GM23338 (cell line): ENCODE results near the gene TAGLN2. TPM values are rescaled to one million over a fixed set of nuclear protein-coding genes. Genes with fewer than 3 reads are reported as not detected.

ENCODE experiments used
- ATAC-seq: fragments of 200-7000 bp; cut with Tn5 transposase; 3 replicates; pipeline ENCODE4 v1.9.1; 2020
- DNase-seq: peaks from one replicate; pipeline ENCODE4 v3.0.0-alpha.2; 2015; ENCODE audit warnings: low spot score
- H2AFZ ChIP-seq: fragments of 200-600 bp; sonication (generic); 2 replicates; pipeline ENCODE4 v1.8.0; 2016; ENCODE audit warnings: antibody characterized with exemption, mild to moderate bottlenecking, moderate library complexity
- H3F3A ChIP-seq: fragments of 200-600 bp; sonication (generic); replicated peaks from 2 replicates; pipeline ENCODE4 v1.8.0; 2017; ENCODE audit warnings: antibody characterized with exemption, mixed run types, low read depth
- H3K27ac ChIP-seq: fragments of 200-600 bp; sonication (generic); 2 replicates; pipeline ENCODE4 v1.6.1; 2016; ENCODE audit warnings: low read depth
- H3K27me3 ChIP-seq: fragments of 200-600 bp; sonication (generic); 2 replicates; pipeline ENCODE4 v1.8.0; 2016; ENCODE audit warnings: mild to moderate bottlenecking, mixed run types, moderate library complexity; ENCODE audit not compliant: insufficient read depth
- H3K36me3 ChIP-seq: fragments of 200-600 bp; sonication (generic); 2 replicates; pipeline ENCODE4 v1.8.0; 2016; ENCODE audit warnings: mild to moderate bottlenecking; ENCODE audit not compliant: insufficient read depth
- H3K4me1 ChIP-seq: fragments of 200-600 bp; sonication (generic); 2 replicates; pipeline ENCODE4 v1.8.0; 2016; ENCODE audit warnings: mild to moderate bottlenecking, moderate library complexity; ENCODE audit not compliant: insufficient read depth
- H3K4me2 ChIP-seq: fragments of 200-600 bp; sonication (generic); 2 replicates; pipeline ENCODE4 v1.7.1; 2017; ENCODE audit warnings: mixed run types
- H3K4me3 ChIP-seq: fragments of 200-600 bp; sonication (generic); 2 replicates; pipeline ENCODE4 v1.6.1; 2016; ENCODE audit warnings: mixed run types
- H3K79me2 ChIP-seq: fragments of 200-600 bp; sonication (generic); replicated peaks from 2 replicates; pipeline ENCODE4 v1.8.0; 2017; ENCODE audit warnings: mild to moderate bottlenecking; ENCODE audit not compliant: insufficient read depth
- H3K9me2 ChIP-seq: fragments of 200-600 bp; sonication (generic); 2 replicates; pipeline ENCODE4 v1.8.0; 2017; ENCODE audit not compliant: insufficient read depth
- H4K20me1 ChIP-seq: fragments of 200-600 bp; sonication (generic); replicated peaks from 2 replicates; pipeline ENCODE4 v1.8.0; 2017; ENCODE audit warnings: mild to moderate bottlenecking; ENCODE audit not compliant: insufficient read depth
- H3K27ac Mint-ChIP-seq: 2 replicates; pipeline ENCODE4 v1.8.0; 2020; ENCODE audit warnings: inconsistent platforms, mild to moderate bottlenecking, moderate library complexity, mixed read lengths
- H3K27me3 Mint-ChIP-seq: 3 replicates; pipeline ENCODE4 v1.8.0; 2022; ENCODE audit warnings: low read depth, mild to moderate bottlenecking, moderate library complexity, mixed read lengths, inconsistent platforms; ENCODE audit not compliant: insufficient read depth, poor library complexity
- H3K36me3 Mint-ChIP-seq: 3 replicates; pipeline ENCODE4 v1.8.0; 2021; ENCODE audit warnings: low read depth, mild to moderate bottlenecking, inconsistent platforms, moderate library complexity, mixed read lengths
- H3K4me1 Mint-ChIP-seq: 3 replicates; pipeline ENCODE4 v1.8.0; 2020; ENCODE audit warnings: mild to moderate bottlenecking, inconsistent platforms, mixed read lengths
- H3K4me3 Mint-ChIP-seq: 3 replicates; pipeline ENCODE4 v1.8.0; 2021; ENCODE audit warnings: moderate library complexity, mild to moderate bottlenecking, inconsistent platforms, mixed read lengths
- H3K9me3 Mint-ChIP-seq: 3 replicates; pipeline ENCODE4 v1.8.0; 2020; ENCODE audit warnings: moderate library complexity, mild to moderate bottlenecking, inconsistent platforms, mixed read lengths
- CREB1 ChIP-seq: fragments of 250-450 bp; sonication (Bioruptor Pico); IDR thresholded peaks from 2 replicates; pipeline ENCODE4 v1.5.0; 2020; ENCODE audit warnings: low read depth, mild to moderate bottlenecking, moderate library complexity
- EZH2 ChIP-seq: fragments of 200-600 bp; sonication (generic); IDR thresholded peaks from one replicate; pipeline ENCODE4 v1.8.0; 2017; ENCODE audit warnings: antibody characterized with exemption, mild to moderate bottlenecking, low read depth; ENCODE audit not compliant: unreplicated experiment
- EZH2phosphoT487 ChIP-seq: fragments of 200-600 bp; sonication (generic); IDR thresholded peaks from one replicate; pipeline ENCODE4 v1.8.1; 2018; ENCODE audit warnings: antibody characterized with exemption; ENCODE audit not compliant: unreplicated experiment
- JUNB ChIP-seq: IDR thresholded peaks from one replicate; pipeline ENCODE4 v1.6.1; 2016; ENCODE audit warnings: antibody characterized with exemption; ENCODE audit not compliant: unreplicated experiment
- NANOG ChIP-seq: IDR thresholded peaks from 2 replicates; pipeline ENCODE4 v1.6.1; 2016; ENCODE audit warnings: antibody characterized with exemption, borderline replicate concordance
- POLR2AphosphoS5 ChIP-seq: IDR thresholded peaks from 2 replicates; pipeline ENCODE4 v1.6.1; 2016; ENCODE audit warnings: antibody characterized with exemption, low read depth
- STAT1 ChIP-seq: IDR thresholded peaks from one replicate; pipeline ENCODE4 v1.6.1; 2016; ENCODE audit warnings: antibody characterized with exemption; ENCODE audit not compliant: unreplicated experiment
- ZNF114 ChIP-seq: fragments of 250-450 bp; sonication (Bioruptor Pico); IDR thresholded peaks from 2 replicates; pipeline ENCODE4 v1.5.0; 2020; ENCODE audit warnings: mild to moderate bottlenecking, moderate library complexity
- ZNF331 ChIP-seq: fragments of 250-450 bp; sonication (Bioruptor Pico); IDR thresholded peaks from 2 replicates; pipeline ENCODE4 v1.5.0; 2020; ENCODE audit warnings: low read depth, mild to moderate bottlenecking, moderate library complexity
- polyA plus RNA-seq: library from polyadenylated mRNA; unstranded; fragments of >200 nt; fragmentation: Nextera tagmentation; extraction: Ambion mirVana; gene quantifications from 2 replicates; pipeline ENCODE4 v1.2.1, GENCODE V29; 2016
- total RNA-seq: library from RNA; depleted of rRNA; stranded (reverse); fragments of >200 nt; shearing (Covaris generic); gene quantifications from 2 replicates; pipeline ENCODE4 v1.2.3, GENCODE V29; 2014
- TF ChIP-seq, protein P1 (sequence below): fragments of 250-450 bp; sonication (Bioruptor Pico); IDR thresholded peaks from 2 replicates; pipeline ENCODE4 v1.5.0; 2020; ENCODE audit warnings: mild to moderate bottlenecking, moderate library complexity
- TF ChIP-seq, protein P2 (sequence below): IDR thresholded peaks from one replicate; pipeline ENCODE4 v1.6.1; 2018; ENCODE audit warnings: antibody characterized with exemption; ENCODE audit not compliant: unreplicated experiment
- TF ChIP-seq, protein P3 (sequence below), 2 experiments: fragments of 200-600 bp in 1 of 2; sonication (generic) in 1 of 2; conservative IDR thresholded peaks; 2 replicates each; pipeline versions ENCODE4 v1.5.1 to v1.6.1; 2016 to 2017; ENCODE audit warnings: antibody characterized with exemption in 2 of 2, low read depth in 2 of 2, mild to moderate bottlenecking in 2 of 2, moderate library complexity in 1 of 2
- TF ChIP-seq, protein P4 (sequence below): IDR thresholded peaks from 2 replicates; pipeline ENCODE4 v1.6.1; 2016; ENCODE audit warnings: antibody characterized with exemption

Gene TAGLN2
- total and polyA plus RNA-seq, 2 experiments from 2014 or later: 58.2 to 60.1 TPM

DNA sequence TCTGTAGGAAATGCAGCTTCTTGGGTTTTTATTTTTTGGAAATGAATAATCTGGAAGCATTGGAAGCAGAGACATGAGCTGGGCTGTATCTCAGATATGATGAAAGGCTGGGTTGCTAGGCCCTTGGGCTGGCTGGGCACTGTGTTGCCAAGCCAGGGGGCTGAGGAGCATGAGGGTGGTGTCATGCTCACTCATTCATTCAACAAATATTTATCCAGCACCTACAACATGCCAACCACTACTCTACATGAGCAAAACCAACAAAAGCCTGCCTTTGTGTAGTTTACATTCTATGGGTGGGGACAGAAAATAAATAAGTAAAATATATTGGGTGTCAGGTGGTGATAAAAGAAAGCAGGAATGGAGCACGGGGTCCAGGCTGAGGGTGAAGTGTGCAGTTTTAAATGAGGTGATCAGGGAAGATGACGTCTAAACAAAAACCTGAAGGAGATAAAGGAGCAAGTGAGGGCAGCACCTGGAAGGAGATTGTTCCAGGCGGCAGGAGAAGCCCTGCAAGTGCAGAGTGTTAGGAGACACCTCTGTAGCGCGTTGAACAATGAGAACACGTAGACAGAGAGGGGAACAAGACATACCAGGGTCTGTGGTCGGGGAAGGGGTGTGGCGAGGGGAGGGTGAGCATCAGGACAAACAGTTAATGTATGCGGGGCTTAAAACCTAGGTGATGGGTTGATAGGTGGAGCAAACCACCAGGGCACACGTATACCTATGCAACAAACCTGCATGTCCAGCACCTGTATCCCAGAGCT lies 10.9 kb downstream of the TAGLN2 start:
- peak; percentile 6; the same call in 2 of the 3 replicates for ATAC-seq
- H3K9me2 ChIP-seq: no peaks in the 10 kb centered on the region
- H3K79me2 ChIP-seq: no peaks in the 10 kb centered on the region
- no peaks in the 10 kb centered on the region for H3K36me3 ChIP-seq
- TF ChIP-seq, protein P1, sequence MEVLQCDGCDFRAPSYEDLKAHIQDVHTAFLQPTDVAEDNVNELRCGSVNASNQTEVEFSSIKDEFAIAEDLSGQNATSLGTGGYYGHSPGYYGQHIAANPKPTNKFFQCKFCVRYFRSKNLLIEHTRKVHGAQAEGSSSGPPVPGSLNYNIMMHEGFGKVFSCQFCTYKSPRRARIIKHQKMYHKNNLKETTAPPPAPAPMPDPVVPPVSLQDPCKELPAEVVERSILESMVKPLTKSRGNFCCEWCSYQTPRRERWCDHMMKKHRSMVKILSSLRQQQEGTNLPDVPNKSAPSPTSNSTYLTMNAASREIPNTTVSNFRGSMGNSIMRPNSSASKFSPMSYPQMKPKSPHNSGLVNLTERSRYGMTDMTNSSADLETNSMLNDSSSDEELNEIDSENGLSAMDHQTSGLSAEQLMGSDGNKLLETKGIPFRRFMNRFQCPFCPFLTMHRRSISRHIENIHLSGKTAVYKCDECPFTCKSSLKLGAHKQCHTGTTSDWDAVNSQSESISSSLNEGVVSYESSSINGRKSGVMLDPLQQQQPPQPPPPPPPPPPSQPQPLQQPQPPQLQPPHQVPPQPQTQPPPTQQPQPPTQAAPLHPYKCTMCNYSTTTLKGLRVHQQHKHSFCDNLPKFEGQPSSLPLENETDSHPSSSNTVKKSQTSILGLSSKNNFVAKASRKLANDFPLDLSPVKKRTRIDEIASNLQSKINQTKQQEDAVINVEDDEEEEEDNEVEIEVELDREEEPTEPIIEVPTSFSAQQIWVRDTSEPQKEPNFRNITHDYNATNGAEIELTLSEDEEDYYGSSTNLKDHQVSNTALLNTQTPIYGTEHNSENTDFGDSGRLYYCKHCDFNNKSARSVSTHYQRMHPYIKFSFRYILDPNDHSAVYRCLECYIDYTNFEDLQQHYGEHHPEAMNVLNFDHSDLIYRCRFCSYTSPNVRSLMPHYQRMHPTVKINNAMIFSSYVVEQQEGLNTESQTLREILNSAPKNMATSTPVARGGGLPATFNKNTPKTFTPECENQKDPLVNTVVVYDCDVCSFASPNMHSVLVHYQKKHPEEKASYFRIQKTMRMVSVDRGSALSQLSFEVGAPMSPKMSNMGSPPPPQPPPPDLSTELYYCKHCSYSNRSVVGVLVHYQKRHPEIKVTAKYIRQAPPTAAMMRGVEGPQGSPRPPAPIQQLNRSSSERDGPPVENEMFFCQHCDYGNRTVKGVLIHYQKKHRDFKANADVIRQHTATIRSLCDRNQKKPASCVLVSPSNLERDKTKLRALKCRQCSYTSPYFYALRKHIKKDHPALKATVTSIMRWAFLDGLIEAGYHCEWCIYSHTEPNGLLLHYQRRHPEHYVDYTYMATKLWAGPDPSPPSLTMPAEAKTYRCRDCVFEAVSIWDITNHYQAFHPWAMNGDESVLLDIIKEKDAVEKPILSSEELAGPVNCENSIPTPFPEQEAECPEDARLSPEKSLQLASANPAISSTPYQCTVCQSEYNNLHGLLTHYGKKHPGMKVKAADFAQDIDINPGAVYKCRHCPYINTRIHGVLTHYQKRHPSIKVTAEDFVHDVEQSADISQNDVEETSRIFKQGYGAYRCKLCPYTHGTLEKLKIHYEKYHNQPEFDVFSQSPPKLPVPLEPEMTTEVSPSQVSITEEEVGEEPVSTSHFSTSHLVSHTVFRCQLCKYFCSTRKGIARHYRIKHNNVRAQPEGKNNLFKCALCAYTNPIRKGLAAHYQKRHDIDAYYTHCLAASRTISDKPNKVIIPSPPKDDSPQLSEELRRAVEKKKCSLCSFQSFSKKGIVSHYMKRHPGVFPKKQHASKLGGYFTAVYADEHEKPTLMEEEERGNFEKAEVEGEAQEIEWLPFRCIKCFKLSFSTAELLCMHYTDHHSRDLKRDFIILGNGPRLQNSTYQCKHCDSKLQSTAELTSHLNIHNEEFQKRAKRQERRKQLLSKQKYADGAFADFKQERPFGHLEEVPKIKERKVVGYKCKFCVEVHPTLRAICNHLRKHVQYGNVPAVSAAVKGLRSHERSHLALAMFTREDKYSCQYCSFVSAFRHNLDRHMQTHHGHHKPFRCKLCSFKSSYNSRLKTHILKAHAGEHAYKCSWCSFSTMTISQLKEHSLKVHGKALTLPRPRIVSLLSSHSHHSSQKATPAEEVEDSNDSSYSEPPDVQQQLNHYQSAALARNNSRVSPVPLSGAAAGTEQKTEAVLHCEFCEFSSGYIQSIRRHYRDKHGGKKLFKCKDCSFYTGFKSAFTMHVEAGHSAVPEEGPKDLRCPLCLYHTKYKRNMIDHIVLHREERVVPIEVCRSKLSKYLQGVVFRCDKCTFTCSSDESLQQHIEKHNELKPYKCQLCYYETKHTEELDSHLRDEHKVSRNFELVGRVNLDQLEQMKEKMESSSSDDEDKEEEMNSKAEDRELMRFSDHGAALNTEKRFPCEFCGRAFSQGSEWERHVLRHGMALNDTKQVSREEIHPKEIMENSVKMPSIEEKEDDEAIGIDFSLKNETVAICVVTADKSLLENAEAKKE (CRISPR knock-in tag): no peak
- TF ChIP-seq, protein P2, sequence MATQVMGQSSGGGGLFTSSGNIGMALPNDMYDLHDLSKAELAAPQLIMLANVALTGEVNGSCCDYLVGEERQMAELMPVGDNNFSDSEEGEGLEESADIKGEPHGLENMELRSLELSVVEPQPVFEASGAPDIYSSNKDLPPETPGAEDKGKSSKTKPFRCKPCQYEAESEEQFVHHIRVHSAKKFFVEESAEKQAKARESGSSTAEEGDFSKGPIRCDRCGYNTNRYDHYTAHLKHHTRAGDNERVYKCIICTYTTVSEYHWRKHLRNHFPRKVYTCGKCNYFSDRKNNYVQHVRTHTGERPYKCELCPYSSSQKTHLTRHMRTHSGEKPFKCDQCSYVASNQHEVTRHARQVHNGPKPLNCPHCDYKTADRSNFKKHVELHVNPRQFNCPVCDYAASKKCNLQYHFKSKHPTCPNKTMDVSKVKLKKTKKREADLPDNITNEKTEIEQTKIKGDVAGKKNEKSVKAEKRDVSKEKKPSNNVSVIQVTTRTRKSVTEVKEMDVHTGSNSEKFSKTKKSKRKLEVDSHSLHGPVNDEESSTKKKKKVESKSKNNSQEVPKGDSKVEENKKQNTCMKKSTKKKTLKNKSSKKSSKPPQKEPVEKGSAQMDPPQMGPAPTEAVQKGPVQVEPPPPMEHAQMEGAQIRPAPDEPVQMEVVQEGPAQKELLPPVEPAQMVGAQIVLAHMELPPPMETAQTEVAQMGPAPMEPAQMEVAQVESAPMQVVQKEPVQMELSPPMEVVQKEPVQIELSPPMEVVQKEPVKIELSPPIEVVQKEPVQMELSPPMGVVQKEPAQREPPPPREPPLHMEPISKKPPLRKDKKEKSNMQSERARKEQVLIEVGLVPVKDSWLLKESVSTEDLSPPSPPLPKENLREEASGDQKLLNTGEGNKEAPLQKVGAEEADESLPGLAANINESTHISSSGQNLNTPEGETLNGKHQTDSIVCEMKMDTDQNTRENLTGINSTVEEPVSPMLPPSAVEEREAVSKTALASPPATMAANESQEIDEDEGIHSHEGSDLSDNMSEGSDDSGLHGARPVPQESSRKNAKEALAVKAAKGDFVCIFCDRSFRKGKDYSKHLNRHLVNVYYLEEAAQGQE: no peak
- TF ChIP-seq, protein P3, sequence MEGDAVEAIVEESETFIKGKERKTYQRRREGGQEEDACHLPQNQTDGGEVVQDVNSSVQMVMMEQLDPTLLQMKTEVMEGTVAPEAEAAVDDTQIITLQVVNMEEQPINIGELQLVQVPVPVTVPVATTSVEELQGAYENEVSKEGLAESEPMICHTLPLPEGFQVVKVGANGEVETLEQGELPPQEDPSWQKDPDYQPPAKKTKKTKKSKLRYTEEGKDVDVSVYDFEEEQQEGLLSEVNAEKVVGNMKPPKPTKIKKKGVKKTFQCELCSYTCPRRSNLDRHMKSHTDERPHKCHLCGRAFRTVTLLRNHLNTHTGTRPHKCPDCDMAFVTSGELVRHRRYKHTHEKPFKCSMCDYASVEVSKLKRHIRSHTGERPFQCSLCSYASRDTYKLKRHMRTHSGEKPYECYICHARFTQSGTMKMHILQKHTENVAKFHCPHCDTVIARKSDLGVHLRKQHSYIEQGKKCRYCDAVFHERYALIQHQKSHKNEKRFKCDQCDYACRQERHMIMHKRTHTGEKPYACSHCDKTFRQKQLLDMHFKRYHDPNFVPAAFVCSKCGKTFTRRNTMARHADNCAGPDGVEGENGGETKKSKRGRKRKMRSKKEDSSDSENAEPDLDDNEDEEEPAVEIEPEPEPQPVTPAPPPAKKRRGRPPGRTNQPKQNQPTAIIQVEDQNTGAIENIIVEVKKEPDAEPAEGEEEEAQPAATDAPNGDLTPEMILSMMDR (conservative IDR thresholded peaks at IDR 0.05; ENCODE audit: low read depth in 2 of 2): no peak
- TF ChIP-seq NANOG (no peak), ZNF114 (CRISPR knock-in tag) (no peak), EZH2 (no peak), STAT1 (no peak), EZH2phosphoT487 (no peak), ZNF331 (CRISPR knock-in tag) (no peak), CREB1 (no peak), POLR2AphosphoS5 (no peak), JUNB (no peak)
- TF ChIP-seq, protein P4, sequence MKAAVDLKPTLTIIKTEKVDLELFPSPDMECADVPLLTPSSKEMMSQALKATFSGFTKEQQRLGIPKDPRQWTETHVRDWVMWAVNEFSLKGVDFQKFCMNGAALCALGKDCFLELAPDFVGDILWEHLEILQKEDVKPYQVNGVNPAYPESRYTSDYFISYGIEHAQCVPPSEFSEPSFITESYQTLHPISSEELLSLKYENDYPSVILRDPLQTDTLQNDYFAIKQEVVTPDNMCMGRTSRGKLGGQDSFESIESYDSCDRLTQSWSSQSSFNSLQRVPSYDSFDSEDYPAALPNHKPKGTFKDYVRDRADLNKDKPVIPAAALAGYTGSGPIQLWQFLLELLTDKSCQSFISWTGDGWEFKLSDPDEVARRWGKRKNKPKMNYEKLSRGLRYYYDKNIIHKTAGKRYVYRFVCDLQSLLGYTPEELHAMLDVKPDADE: no peak
- Mint-ChIP-seq H3K27me3 (peaks cover 27% of the 10 kb centered on the region), H3K36me3 (peaks cover 10% of the 10 kb centered on the region), H3K4me3 (no peak overlapping the region; the same call in 2 of the 3 replicates), H3K27ac (peak overlapping the region; percentile 10; the same call in 1 of the 2 replicates), H3K4me1 (peaks cover 61% of the 10 kb centered on the region), H3K9me3 (no peaks in the 10 kb centered on the region)
- peak overlapping the region; percentile 53 for H3K4me2 ChIP-seq
- no peaks in the 10 kb centered on the region for H3K27me3 ChIP-seq
- H3K4me1 ChIP-seq: peaks cover 33% of the 10 kb centered on the region
- no peaks in the 10 kb centered on the region for H3F3A ChIP-seq
- no peak for DNase-seq
- peak overlapping the region; percentile 62; the same call in 1 of the 2 replicates for H3K27ac ChIP-seq
- no peaks in the 10 kb centered on the region for H4K20me1 ChIP-seq
- H2AFZ ChIP-seq: no peak overlapping the region
- no peak overlapping the region for H3K4me3 ChIP-seq
